GM20000 (cell line): Measurements from ENCODE around the gene ASTN2.

Experiments
- DNase-seq: peaks from one replicate; pipeline ENCODE4 v3.0.0; 2012; ENCODE audit warnings: low spot score
- TF ChIP-seq, protein P1 (sequence below): IDR thresholded peaks from 2 replicates; pipeline ENCODE4 v1.5.1; 2012; ENCODE audit warnings: mild to moderate bottlenecking, control low read depth; ENCODE audit errors: extremely low read depth, missing control alignments

Gene ASTN2

DNA sequence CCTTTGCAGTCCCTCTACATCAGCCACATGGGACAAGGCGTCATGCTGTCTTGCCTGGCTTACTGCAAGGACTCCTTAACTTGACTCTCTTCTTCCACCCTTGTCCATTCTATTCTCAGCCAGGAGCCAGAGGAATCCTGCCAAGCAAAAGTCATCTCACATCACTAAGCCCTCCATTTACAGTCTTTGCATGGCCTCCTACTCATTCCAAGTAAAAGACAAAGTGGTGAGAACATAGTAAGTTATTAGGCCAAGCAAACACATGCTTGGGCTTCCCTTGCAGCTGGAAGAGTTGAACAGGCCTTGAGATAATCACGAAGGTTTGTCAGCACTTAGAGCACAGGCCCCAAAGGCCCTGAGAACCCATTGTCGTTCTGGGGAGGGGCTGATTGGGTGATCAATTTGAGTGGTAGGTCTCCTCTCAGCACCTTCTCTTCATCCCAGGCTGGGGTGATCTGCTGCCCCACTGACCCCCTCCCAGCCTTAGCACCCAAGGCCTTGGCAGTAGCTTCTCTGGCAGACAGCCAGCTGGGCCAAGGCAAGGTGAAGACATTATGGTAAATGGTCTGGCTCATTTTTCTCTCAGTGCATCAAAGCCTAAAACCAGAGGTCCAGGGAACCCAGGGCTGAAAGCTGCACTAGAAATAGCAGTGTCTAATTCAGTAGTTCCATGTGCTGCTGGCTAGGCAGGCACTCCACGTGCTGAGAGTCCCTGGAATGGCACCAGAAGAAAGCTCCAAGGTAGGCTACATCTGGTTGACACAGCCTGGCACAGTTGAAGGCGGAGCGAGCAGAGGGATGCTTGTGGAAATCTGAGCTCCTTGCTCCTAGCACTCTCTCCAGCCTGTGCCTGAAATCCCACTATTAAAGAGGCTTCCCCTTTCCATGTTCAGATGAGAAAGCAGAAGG is 121.4 kb downstream of the ASTN2 start:
- DNase-seq = no peak
- TF ChIP-seq, protein P1, sequence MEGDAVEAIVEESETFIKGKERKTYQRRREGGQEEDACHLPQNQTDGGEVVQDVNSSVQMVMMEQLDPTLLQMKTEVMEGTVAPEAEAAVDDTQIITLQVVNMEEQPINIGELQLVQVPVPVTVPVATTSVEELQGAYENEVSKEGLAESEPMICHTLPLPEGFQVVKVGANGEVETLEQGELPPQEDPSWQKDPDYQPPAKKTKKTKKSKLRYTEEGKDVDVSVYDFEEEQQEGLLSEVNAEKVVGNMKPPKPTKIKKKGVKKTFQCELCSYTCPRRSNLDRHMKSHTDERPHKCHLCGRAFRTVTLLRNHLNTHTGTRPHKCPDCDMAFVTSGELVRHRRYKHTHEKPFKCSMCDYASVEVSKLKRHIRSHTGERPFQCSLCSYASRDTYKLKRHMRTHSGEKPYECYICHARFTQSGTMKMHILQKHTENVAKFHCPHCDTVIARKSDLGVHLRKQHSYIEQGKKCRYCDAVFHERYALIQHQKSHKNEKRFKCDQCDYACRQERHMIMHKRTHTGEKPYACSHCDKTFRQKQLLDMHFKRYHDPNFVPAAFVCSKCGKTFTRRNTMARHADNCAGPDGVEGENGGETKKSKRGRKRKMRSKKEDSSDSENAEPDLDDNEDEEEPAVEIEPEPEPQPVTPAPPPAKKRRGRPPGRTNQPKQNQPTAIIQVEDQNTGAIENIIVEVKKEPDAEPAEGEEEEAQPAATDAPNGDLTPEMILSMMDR = no peak

DNA sequence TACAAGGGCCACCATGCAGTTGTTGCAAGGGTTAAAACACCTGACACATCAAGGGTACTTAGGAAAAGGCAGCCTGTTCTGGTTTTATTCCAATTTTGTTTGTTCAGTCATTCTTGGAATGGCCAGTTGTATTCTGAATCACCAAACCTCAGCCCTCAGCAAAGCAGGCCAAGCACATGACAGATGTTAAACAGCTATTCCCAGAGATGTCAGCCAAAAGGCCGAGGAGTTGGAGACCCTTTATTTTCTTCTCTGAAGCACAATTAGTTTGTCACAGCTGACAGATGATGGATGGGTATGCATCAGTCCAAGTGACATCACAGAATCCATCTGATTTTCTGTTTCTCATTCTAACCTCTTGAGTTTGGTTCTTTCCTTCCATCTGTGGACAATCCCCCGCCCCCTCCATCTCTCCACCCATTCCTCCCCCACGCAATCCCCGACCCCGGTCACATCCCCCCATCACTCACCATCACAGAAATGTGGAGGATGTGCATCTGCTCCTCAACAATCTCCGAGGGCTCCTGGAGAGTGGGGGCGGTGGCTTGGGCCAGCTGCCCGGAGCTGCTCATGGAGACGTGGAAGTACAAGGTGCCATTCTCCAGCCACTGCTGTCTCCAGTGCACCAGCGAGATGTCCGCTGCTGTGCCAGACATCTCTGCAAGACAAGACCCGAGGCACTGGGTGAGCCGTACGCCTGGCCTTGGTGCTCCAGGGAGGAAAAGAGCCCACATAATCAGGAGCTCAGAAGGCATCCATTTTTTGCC is 123.8 kb downstream of the ASTN2 start:
- no peak for DNase-seq
- TF ChIP-seq, protein P1 = no peak

DNA sequence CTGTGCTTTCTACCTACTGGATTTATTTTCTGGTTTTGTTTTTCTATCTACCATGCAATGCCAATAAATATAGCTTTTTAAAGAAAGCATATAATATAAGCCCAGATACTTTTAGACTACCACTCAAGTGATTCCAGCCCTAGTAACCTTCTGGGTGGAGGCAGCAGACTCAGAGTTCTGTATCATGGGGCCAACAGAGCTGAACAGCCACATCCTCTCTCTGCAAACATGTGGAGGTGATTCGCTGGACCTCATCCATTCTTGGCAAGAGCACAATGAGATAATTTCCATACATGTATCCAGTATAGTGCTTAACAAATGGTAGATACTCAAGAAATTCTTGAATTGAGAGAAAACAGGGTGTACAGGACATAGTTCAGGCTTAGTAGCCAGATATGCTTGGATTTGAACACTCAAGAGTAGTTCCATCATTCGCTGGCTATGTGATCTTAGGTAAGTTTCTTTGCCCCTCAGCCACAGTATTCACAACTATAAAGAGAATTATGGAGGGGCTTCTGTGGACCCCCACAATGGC is 124.5 kb downstream of the ASTN2 start:
- DNase-seq = no peak
- TF ChIP-seq, protein P1 = no peak

DNA sequence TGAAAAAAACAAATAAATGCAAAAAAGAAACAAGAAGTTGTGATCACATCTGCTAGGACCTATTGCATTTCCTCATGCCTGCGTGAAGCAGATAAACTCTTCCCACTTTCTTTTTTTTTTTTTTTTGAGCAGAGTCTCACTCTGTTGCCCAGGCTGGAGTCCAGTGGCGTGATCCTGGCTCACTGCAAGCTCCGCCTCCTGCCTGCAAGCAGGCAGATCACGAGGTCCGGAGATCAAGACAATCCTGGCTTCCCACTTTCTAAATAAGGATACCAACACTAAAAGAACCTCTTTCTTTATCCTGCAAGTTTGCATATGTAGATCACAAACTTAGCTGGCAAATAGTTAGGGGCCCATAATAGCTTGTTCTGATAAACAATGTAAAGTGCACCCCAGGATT is 128.6 kb downstream of the ASTN2 start:
- TF ChIP-seq, protein P1 = no peak
- DNase-seq = no peak

DNA sequence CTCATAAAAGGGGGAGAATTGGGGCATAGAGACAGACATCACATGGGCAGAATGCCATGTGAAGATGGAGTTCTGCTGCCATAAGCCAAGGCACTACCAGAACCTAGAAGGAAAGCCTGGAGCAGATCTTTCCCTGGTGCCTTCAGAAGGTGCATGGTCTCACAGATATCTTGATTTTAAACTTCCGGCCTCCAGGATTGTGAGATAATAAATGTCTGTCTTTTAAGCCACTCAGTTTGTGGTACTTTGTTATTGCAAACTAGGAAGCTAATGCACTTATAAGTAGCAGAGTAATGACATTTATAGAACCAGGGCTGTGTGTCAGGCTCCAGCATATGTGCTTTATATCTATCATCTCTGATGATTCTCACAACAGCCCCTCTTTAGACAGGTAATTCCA is 130.4 kb downstream of the ASTN2 start:
- TF ChIP-seq, protein P1 = no peak
- DNase-seq = no peak

DNA sequence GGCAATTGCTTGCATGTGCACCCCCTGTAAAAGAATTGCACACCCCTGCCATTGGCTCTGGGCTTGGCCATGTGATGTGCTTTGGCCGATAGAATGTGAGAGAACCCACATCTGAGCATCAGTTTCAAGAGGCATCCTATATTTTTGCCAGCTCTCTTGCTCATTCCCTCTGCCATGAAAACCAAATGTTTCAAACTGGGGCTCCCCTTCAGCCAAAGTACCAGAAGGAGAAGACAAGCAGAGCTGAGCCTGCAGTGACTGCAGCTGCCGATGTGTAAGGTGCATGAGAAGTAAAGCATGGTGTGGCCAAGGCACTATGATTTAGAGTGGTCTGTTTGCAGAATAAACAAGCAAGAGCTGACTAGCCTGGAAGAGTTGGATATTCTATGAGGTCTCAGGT is 132.3 kb downstream of the ASTN2 start:
- TF ChIP-seq, protein P1 = no peak
- DNase-seq = no peak

DNA sequence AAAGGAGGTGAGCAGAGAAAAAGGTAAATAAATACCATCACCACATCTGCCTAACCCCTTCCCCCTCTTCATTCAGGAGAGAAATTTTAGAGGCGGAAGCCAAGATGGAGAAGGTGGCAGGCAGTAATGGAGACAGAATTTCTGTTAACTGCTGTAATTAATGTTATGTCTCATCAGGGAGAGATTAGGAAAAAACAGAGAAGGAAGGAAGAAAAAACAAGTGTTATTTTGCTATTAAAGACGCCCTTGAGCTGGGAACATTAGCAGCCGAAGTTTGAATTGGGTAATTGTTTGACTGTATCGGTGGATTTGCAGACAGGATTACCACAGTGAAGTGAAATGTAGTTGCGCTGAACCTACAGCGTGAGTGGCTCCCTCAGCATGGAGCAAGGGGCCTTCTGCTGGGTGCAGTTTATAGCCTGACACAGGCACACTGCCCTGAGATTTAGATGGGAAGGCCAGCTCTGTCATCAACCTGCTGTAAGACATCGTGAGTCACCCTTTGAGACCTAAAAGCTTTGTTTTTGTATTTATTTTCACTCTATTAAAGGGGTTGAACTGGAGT is 136.3 kb downstream of the ASTN2 start:
- TF ChIP-seq, protein P1 = no peak
- no peak for DNase-seq
